Lower lobe of right lung (tissue), 2 donors: ENCODE measurements around the gene FOXN3. TPM values are rescaled to one million over a fixed set of nuclear protein-coding genes. Genes with fewer than 3 reads are reported as not detected.

Source experiments
- ATAC-seq, 2 donors: fragments of 200-7000 bp; cut with Tn5 transposase; one replicate each; pipeline ENCODE4 v1.9.1; 2020 to 2022; ENCODE audit warnings: mild to moderate bottlenecking in 2 of 2, moderate library complexity in 2 of 2
- DNase-seq: peaks from one replicate; pipeline ENCODE4 v3.0.0-alpha.2; 2020
- H3K27ac ChIP-seq: fragments of 200-600 bp; one replicate; pipeline ENCODE4 v1.8.0; 2022
- H3K27me3 ChIP-seq: fragments of 200-600 bp; one replicate; pipeline ENCODE4 v1.8.0; 2022; ENCODE audit warnings: low read depth
- H3K36me3 ChIP-seq: fragments of 200-600 bp; one replicate; pipeline ENCODE4 v1.8.0; 2022; ENCODE audit warnings: mild to moderate bottlenecking
- H3K4me1 ChIP-seq: fragments of 200-600 bp; one replicate; pipeline ENCODE4 v1.8.0; 2022
- H3K4me3 ChIP-seq: fragments of 200-600 bp; one replicate; pipeline ENCODE4 v1.8.0; 2022; ENCODE audit warnings: mild to moderate bottlenecking
- H3K9me3 ChIP-seq: fragments of 200-600 bp; one replicate; pipeline ENCODE4 v1.8.0; 2022
- CTCF ChIP-seq: fragments of 200-600 bp; IDR thresholded peaks from one replicate; pipeline ENCODE4 v1.8.0; 2022; ENCODE audit warnings: antibody characterized with exemption, mild to moderate bottlenecking
- intact Hi-C: fragments of 100-400 bp; cut with DNase I; formaldehyde crosslinking; loops from one replicate; pipeline ENCODE4 v1.11.0; 2022
- total RNA-seq: library from RNA; stranded (reverse); fragmentation: NEBNext Ultra II Directional; extraction: Animal tissue kit (Norgen Biotek cat#: 25700); gene quantifications from one replicate; pipeline ENCODE4 v1.2.1, GENCODE V29; 2021
- donor health status: DM: no; HTN: yes; CAD: no; lungs with severe emphysema.

Gene FOXN3
- total RNA-seq, 1 donor from 2014 or later = 116 TPM

GRCh38 chr14:89171628-89172027, 245.4 kb downstream of the FOXN3 start:
- DNase-seq (no peak), ATAC-seq (no peak)
- Histone ChIP-seq H3K27me3 (no peaks in the 10 kb centered on the region), H3K9me3 (peaks cover 12% of the 10 kb centered on the region), H3K4me1 (peaks cover 11% of the 10 kb centered on the region), H3K4me3 (no peak overlapping the region), H3K27ac (no peak overlapping the region), H3K36me3 (peaks cover 6% of the 10 kb centered on the region)
- no peak for TF ChIP-seq CTCF
- intact Hi-C loops = no loop called here

DNA sequence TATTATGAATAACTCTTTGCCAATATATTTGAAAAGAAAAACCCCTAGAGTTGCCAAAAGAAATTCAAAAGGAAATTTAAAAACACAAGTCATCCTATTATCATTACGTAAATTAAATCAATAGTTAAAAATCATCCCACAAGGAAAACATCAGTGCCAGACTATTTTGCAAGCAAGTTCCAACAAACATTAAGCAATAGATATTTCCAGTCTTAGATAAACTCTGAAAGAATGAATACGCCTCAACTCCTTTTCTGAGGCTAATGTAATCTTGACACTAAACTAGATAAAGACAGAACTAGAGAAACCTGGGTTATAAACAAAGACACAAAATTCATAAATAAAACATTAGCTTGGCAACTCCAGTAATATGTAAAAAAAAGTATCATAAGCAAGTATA, 245.9 kb downstream of the FOXN3 start:
- no peaks in the 10 kb centered on the region for H3K27me3 ChIP-seq
- peaks cover 12% of the 10 kb centered on the region for H3K9me3 ChIP-seq
- H3K36me3 ChIP-seq = peaks cover 6% of the 10 kb centered on the region
- no peak for DNase-seq
- H3K4me3 ChIP-seq = no peak overlapping the region
- intact Hi-C loops = no loop called here
- peaks cover 11% of the 10 kb centered on the region for H3K4me1 ChIP-seq
- ATAC-seq = no peak
- no peak for TF ChIP-seq CTCF
- no peak overlapping the region for H3K27ac ChIP-seq

- Histone ChIP-seq H3K27me3 (no peaks in the 10 kb centered on the region), H3K36me3 (peaks cover 4% of the 10 kb centered on the region), H3K4me1 (peaks cover 30% of the 10 kb centered on the region), H3K9me3 (peaks cover 12% of the 10 kb centered on the region), H3K27ac (no peak overlapping the region), H3K4me3 (no peak overlapping the region)
- ATAC-seq (no peak), DNase-seq (no peak)
- TF ChIP-seq CTCF = no peak
- intact Hi-C loops = no loop called here
These were observed 249.3 kb downstream of the FOXN3 start for GRCh38 chr14:89167705-89168104.

DNA sequence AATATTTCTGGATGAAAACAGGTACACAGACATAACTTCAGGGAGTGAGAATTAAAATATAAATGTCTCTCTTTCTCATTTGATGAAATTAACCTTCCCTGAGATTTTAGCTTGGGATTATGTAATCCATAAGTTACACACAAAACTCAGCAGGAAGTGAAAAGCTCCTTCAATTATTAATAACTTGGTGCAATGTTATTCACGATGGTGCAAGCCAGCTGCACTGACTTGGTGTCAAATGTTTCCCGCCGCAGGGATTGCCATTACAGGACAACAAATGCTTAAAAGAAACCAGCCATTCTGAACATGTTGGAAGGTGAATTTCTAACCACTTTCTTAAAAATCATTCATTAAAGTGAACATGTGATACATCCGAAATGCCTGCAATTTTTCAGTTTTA, 250.4 kb downstream of the FOXN3 start:
- Histone ChIP-seq H3K36me3 (peaks cover 15% of the 10 kb centered on the region), H3K27me3 (no peaks in the 10 kb centered on the region), H3K9me3 (peaks cover 3% of the 10 kb centered on the region), H3K27ac (peak overlapping the region; percentile 78), H3K4me3 (no peak overlapping the region), H3K4me1 (peaks cover 30% of the 10 kb centered on the region)
- no peak for DNase-seq
- no peak for ATAC-seq
- no peak for TF ChIP-seq CTCF
- intact Hi-C loops = no loop called here

- ATAC-seq = peak; percentile 71 to 76
- Histone ChIP-seq H3K27me3 (no peaks in the 10 kb centered on the region), H3K27ac (peak overlapping the region; percentile 78), H3K4me3 (peak overlapping the region; percentile 37), H3K9me3 (no peaks in the 10 kb centered on the region), H3K4me1 (peaks cover 30% of the 10 kb centered on the region), H3K36me3 (peaks cover 17% of the 10 kb centered on the region)
- DNase-seq = no peak
- TF ChIP-seq CTCF = no peak
- intact Hi-C loops = no loop called here
These were observed 251.5 kb downstream of the FOXN3 start for GRCh38 chr14:89165189-89166181.
